Peyer's patch (tissue), 4 donors: ENCODE measurements around the gene FAIM2.

ENCODE experiments used
- CTCF ChIP-seq, 6 experiments: fragments of 450-650 bp in 4 of 6; fragments of 200-600 bp in 2 of 6; sonication (generic) in 1 of 6; IDR thresholded peaks; one replicate each; pipeline ENCODE4 v1.5.1; 2017 to 2019; ENCODE audit warnings: antibody characterized with exemption in 6 of 6, mild to moderate bottlenecking in 3 of 6, moderate library complexity in 1 of 6
- POLR2A ChIP-seq, 2 donors: fragments of 450-650 bp; IDR thresholded peaks; one replicate each; pipeline ENCODE4 v1.5.1; 2017; ENCODE audit warnings: antibody characterized with exemption in 2 of 2, mild to moderate bottlenecking in 2 of 2, moderate library complexity in 2 of 2

- TF ChIP-seq CTCF (IDR thresholded peaks at IDR 0.05) (no peak), POLR2A (IDR thresholded peaks at IDR 0.05) (no peak)
Measured at GRCh38 chr12:49946086-49946485, 42.4 kb upstream of the FAIM2 start.
